HG03060 (cell line): Measurements from ENCODE around the gene SIVA1.

ENCODE experiments used
- ATAC-seq: cut with Tn5 transposase; IDR thresholded peaks from one replicate; pipeline ENCODE4 v1.9.1; 2021; ENCODE audit warnings: low read depth, moderate number of reproducible peaks; ENCODE audit not compliant: unreplicated experiment

The SIVA1 gene

DNA sequence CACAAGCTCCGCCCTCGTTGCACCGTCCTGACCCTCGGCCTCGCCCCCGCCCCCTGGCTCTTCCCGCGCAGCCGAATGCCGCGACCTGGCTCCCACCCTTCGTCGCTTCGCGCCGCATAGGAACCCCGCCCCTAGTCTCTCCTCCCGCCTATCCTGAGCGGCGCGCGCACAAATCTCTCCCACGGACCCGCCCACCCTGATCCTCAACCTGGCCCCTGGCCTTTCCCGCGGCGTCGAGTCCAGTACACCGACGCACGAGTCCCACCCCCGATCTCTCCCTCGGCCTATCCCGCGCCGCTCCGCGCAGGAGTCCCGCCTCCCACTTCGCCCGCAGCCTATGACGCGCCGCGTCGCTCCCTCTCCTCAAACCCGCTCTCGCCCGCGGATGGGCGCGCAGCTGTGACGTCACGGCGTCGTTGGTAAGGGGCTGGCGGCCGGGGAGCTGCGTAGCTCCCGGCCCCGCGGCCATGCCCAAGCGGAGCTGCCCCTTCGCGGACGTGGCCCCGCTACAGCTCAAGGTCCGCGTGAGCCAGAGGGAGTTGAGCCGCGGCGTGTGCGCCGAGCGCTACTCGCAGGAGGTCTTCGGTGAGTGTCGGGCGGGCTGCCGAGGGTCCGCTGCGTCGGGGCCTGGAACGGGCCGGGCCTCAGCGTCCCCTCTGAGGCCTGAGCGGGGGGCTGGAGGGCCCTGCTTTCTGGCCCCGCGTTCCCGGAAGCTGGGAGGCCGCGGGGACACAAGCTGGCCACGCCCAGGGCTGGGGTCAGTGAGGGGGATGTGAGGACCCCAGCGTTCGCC, at the start of gene SIVA1:
Gene SIVA1, plus strand, starts transcription at position 413 of the 793 bp plus-strand sequence. Its CDS starts 55 bp downstream, at position 468.
- ATAC-seq: peak; percentile 83

GRCh38 chr14:104703269-104703668, 49.7 kb upstream of the SIVA1 start:
- no peak for ATAC-seq

- ATAC-seq: no peak
These were observed 48.7 kb upstream of the SIVA1 start for GRCh38 chr14:104704252-104704651.

DNA sequence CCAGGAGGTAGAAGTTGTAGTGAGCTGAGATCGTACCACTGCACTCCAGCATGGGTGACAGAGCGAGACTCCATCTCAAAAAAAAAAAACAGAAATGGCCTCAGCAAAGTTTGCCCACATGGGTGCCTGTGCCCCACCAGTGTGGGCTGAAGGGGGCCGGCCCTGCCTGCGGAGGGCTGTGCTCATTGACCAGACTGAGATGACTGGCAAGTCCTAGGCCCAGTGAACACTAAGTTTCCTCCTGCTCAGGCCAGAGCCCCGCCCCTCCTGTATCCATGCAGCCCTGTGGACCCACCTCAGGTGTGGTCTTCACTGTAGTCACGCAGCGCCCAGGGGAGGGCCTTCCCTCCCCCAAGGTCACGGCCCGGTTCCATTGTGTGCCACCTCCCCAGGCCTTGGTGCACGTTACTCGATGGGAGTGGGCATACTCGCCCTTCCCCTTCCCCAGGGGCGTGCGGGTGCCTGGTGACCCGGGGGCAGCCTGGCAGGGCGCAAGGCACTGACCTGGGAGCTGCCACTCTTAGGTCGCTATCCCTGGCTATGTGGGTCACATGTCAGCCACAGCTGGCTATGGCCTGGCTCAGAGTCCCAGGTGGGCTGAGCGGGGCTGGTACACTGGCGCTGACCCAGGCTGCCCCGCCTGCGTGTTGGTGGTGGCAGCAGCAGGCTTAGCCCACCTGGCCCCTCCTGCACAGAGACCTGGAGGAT, 47.5 kb upstream of the SIVA1 start:
- ATAC-seq: no peak

GRCh38 chr14:104706733-104707607, 46.0 kb upstream of the SIVA1 start:
- no peak for ATAC-seq

DNA sequence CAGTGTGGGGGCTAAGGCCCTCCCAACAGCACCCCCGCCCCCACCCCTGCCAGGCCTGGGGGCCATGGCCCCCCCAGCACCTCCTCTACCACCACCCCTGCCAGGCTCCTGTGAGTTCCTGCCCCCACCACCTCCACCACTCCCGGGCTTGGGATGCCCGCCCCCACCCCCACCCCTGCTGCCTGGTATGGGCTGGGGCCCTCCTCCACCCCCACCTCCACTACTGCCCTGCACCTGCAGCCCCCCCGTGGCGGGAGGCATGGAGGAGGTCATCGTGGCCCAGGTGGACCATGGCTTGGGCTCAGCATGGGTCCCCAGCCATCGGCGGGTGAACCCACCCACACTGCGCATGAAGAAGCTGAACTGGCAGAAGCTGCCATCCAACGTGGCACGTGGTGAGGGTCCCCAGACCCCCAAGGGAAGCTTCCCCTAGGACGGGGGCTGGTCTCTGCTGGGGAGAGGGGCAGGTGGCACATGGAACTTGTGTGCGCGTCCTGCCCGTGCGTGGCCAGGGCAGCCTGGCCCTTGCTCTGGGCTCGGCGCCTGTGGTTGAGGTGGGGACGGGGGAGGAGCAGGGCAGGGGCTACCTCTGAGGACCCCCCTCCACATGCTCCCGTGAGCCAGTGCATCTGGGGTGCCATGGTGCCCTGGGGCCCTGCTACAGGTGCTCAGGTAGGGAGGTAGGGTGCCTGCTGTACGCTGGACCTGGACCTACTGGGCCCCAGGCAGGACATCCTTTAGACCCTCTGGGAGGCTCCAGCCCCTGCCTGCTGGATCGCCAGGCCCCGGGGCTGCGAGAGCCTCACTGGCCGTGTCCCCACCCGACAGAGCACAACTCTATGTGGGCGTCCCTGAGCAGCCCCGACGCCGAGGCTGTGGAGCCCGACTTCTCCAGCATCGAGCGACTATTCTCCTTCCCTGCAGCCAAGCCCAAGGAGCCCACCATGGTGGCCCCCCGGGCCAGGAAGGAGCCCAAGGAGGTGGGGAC, 45.0 kb upstream of the SIVA1 start:
- no peak for ATAC-seq

DNA sequence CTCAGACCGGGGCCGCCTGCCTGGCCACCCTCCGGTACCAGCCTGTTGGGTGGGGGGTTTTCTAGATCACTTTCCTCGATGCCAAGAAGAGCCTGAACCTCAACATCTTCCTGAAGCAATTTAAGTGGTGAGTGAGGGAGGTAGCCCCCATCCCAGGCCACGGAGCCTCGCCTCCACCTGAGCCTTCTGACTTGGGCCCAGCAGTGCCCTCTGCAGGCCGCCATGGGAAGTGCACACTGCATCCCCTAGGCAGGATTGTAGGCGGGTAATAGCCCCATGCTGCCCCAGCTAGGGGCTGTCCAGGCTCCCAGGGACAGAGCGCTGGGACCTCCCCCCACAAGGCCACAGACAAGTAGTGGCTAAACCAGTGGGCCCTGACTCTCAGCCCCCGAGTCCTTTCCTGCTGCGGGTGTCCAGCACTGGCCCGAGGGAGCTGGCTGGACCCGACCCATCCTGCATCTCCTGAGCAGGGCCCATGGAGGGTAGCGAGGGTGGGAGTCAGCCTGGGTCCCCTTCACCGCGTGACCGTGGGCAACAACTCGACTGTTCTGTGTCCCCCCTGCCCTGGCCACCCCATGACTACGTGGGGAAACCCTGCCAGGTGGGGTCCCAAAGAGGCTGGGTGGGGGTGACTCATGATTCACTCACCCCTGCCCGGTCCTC, 44.2 kb upstream of the SIVA1 start:
- ATAC-seq: no peak

DNA sequence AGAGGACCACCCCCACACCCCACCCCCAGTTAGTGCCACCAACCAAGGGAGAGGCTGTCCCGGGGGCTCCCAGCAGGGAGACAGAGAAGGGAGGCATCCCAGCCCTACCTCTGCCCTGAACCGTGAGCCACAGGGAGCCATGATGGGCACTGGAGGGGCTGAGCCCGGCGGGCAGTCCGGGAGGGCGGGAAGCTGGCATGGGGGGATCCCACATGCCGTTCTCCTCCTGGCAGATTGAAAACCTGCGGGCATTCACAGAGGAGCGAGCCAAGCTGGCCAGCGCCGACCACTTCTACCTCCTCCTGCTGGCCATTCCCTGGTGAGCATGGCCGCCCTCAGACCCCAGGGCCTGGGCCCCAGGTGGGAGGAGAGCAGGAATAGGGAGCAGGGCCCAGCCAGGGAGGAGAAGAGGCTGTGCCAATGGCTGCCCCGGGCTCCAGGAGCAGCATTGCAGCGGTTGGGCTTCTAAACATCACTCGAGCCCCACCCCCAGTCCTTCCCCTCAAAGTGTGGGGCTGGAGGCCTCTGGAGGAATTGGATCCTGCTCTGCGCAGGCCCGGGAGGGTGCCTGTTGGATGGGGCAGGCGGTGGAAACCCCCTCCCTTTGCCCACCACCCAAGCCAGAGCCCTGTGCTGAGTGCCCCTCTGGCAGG, 43.4 kb upstream of the SIVA1 start:
- ATAC-seq: no peak

DNA sequence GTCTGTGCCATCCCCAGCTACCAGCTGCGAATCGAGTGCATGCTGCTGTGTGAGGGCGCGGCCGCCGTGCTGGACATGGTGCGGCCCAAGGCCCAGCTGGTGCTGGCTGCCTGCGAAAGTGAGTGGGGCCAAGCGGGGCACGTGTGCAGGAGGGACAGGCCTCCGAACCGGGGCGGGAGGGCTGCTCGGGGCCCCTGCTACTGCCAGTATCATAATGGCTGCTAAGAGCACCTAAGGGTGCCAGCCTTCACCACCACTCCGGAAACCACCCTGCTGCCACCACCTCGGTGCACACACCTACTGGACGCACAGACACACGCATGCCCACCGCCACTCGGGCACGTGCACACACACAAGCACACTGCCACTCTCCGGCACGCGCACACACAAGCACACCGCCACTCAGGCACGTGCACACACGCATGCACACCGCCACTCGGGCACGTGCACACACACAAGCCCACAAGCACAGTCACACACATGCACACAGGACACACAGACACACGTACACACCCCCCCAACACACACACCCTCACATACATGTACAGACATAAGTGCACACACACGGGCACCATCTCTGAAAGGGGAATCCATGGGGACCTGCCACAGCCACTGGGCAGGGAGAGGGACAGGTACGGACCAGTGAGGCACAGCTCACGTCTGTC, 42.7 kb upstream of the SIVA1 start:
- ATAC-seq: no peak

GRCh38 chr14:104712881-104713734, 39.8 kb upstream of the SIVA1 start:
- no peak for ATAC-seq

- ATAC-seq: no peak
These were observed 38.9 kb upstream of the SIVA1 start for GRCh38 chr14:104714066-104714465.

GRCh38 chr14:104714681-104715080, 38.3 kb upstream of the SIVA1 start:
- no peak for ATAC-seq

GRCh38 chr14:104715416-104715815, 37.5 kb upstream of the SIVA1 start:
- ATAC-seq: no peak

GRCh38 chr14:104715871-104716270, 37.1 kb upstream of the SIVA1 start:
- no peak for ATAC-seq

DNA sequence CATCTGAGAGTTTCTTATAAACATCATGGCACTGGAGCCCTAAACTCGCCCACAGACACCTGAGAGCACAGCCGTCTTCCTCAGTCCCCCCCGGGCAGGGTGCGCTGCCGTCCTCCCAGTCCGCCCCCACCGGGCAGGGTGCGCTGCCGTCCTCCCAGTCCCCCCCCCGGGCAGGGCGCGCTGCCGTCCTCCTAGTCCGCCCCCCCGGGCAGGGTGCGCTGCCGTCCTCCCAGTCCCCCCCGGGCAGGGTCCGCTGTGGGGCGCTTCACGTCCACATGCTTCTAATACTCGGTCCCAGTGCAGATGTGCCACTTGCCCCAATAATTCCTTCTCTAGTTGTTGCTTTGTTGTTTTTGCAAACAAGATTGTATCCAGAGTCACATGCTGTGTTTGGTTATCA, 35.8 kb upstream of the SIVA1 start:
- no peak for ATAC-seq

DNA sequence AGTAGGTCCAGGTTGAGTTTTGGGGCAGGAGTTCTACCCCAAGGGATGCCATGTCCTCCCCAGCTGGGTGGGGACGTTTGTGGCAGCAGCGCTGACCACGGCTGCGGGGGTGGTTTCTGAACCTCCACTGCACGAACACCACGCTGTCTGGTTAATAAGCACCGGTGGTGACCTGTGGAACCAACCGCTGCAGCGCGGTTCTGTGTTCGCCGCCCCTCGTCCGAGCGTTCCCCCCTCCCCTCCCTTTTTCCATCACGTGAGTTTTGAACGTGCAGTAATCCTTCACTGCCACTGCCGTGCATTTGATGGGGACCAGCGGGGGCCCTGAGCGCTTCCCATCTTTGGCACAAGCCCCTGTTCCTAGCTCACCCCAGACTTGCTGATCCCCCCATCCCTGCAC, 35.3 kb upstream of the SIVA1 start:
- ATAC-seq: no peak

- no peak for ATAC-seq
These were observed 34.8 kb upstream of the SIVA1 start for GRCh38 chr14:104718147-104718546.
